ENCODE results near the gene KCNG2. TPM values are rescaled to one million over a fixed set of nuclear protein-coding genes. Genes with fewer than 3 reads are reported as not detected.

Gene KCNG2
- total and polyA plus RNA-seq, 2 donors (not counting 1 experiment from before 2014, with no cell fraction given): not detected

DNA sequence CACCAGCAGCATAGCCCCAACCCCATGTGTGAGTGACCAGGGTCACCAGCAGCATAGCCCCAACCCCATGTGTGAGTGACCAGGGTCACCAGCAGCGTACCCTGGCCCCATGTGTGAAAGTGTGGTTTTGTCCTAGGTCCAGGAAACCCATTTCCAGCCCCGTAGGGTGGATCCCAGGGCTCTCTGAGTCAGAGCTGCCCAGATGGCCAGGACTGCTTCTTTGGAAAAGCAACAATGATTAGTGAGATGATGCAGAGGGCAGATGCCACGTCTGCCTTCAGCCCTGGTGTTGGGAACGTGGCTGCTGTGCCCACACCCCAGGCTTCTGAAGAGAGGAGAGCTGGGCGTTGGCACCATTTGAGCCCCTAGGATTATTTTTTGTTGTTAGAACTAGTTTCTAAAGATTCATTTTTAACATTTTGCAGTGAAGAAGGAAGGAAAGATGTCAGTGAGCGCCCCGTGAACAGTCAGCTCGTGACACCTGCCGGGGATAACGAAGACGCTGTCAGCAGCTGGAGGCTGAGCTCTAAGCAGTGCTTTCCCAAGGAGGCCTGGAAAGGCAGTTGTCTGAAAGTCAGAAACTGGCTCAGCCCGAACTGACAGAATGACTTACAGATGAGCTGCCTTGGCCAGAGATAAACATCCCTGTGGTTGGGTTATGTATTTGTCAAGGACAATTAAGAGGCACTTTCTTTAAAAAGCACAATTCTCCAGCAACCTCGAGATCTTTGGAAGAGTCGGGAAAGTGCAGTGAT lies 32.1 kb upstream of the KCNG2 start:
- ATAC-seq (ENCODE audit: low read depth): no peak

DNA sequence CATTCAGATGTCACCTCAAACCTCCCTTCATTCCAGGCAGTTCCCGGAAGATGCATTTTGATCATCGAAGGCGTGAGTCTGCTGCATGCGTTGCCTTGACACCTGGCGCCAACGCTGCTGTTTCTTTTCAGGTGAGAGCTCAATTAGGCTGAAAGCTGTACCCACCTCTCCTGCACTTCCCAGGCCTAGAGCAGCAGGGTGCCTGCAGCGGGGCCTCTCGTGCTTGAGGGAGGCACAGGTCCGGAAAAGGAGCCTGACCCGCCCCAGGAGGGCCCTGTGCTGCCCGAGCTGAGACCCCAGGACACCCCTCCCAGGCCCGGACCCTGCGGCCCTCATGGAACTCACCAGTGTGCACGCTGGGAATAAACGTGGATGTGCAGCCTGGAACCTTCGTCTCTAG lies 31.4 kb upstream of the KCNG2 start:
- ChIA-PET POLR2A (no interaction called here), CTCF (no interaction called here)
- Histone ChIP-seq H3K27ac (ENCODE audit: low read length in 2 of 2) (no peak overlapping the region), H4K20me1 (ENCODE audit: control insufficient read depth, insufficient read depth, low read length, poor library complexity, severe bottlenecking) (no peaks in the 10 kb centered on the region), H3K27me3 (replicated peaks in 1 of 4; ENCODE audit: control extremely low read depth in 1 of 4, control insufficient read depth in 3 of 4, insufficient read depth in 4 of 4, low read length in 3 of 4) (no peaks in the 10 kb centered on the region), H3K79me2 (ENCODE audit: control insufficient read depth, insufficient read depth, low read length) (no peaks in the 10 kb centered on the region), H3K36me3 (replicated peaks in 1 of 2; ENCODE audit: control extremely low read depth in 1 of 2, control insufficient read depth in 1 of 2, extremely low read depth in 1 of 2, insufficient read depth in 2 of 2, low read length in 1 of 2) (no peaks in the 10 kb centered on the region), H3K4me2 (replicated peaks; ENCODE audit: low read depth, low read length, poor library complexity, severe bottlenecking) (no peak overlapping the region), H3K4me3 (ENCODE audit: control extremely low read depth in 1 of 5, extremely low read depth in 1 of 5, insufficient read depth in 1 of 5, low read depth in 2 of 5, low read length in 4 of 5) (no peak overlapping the region), H3K9me3 (ENCODE audit: control extremely low read depth in 1 of 3, control insufficient read depth in 2 of 3, insufficient read depth in 1 of 3, low read length in 2 of 3) (peaks cover 0 to 28% (median 10%) of the 10 kb centered on the region in 3 donors), H3K4me1 (ENCODE audit: control insufficient read depth in 2 of 2, insufficient read depth in 2 of 2, low read length in 2 of 2) (no peaks in the 10 kb centered on the region), H2AFZ (ENCODE audit: insufficient read depth, low read depth, low read length, poor library complexity, severe bottlenecking) (no peak overlapping the region), H3K9ac (ENCODE audit: low read length) (no peak overlapping the region)
- 79% methylated on average over 15 of the region's 16 CpGs for WGBS (ENCODE audit: insufficient coverage)
- H3K9me3 Mint-ChIP-seq (ENCODE audit: insufficient read depth): peaks cover 2% of the 10 kb centered on the region
- DNase-seq (no peak), ATAC-seq (ENCODE audit: low read depth) (no peak)
- TF ChIP-seq, protein P1, sequence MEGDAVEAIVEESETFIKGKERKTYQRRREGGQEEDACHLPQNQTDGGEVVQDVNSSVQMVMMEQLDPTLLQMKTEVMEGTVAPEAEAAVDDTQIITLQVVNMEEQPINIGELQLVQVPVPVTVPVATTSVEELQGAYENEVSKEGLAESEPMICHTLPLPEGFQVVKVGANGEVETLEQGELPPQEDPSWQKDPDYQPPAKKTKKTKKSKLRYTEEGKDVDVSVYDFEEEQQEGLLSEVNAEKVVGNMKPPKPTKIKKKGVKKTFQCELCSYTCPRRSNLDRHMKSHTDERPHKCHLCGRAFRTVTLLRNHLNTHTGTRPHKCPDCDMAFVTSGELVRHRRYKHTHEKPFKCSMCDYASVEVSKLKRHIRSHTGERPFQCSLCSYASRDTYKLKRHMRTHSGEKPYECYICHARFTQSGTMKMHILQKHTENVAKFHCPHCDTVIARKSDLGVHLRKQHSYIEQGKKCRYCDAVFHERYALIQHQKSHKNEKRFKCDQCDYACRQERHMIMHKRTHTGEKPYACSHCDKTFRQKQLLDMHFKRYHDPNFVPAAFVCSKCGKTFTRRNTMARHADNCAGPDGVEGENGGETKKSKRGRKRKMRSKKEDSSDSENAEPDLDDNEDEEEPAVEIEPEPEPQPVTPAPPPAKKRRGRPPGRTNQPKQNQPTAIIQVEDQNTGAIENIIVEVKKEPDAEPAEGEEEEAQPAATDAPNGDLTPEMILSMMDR (IDR thresholded peaks at IDR 0.05): no peak
- TF ChIP-seq EZH2 (IDR thresholded peaks at IDR 0.05; ENCODE audit: borderline replicate concordance, insufficient read depth, low read depth, low read length, poor library complexity, severe bottlenecking): no peak
- H3K27ac Mint-ChIP-seq: no peak overlapping the region
- H3K4me1 Mint-ChIP-seq: no peaks in the 10 kb centered on the region
- H3K27me3 Mint-ChIP-seq: peaks cover 6% of the 10 kb centered on the region
- H3K4me3 Mint-ChIP-seq: no peak overlapping the region
- intact Hi-C loops (cut with micrococcal nuclease): no loop called here

More for the DNA sequence above, 32.1 kb upstream of the KCNG2 start:
- no peak overlapping the region for H3K4me3 ChIP-seq (ENCODE audit: control extremely low read depth in 1 of 5, extremely low read depth in 1 of 5, insufficient read depth in 1 of 5, low read depth in 2 of 5, low read length in 4 of 5)
- H3K27me3 Mint-ChIP-seq: peaks cover 6% of the 10 kb centered on the region
- peaks cover 0 to 27% (median 10%) of the 10 kb centered on the region in 3 donors for H3K9me3 ChIP-seq (ENCODE audit: control extremely low read depth in 1 of 3, control insufficient read depth in 2 of 3, insufficient read depth in 1 of 3, low read length in 2 of 3)
- H4K20me1 ChIP-seq (ENCODE audit: control insufficient read depth, insufficient read depth, low read length, poor library complexity, severe bottlenecking): no peaks in the 10 kb centered on the region
- intact Hi-C loops (cut with micrococcal nuclease): no loop called here
- 89% methylated on average over 11 of the region's 14 CpGs for WGBS (ENCODE audit: insufficient coverage)
- H2AFZ ChIP-seq (ENCODE audit: insufficient read depth, low read depth, low read length, poor library complexity, severe bottlenecking): no peak overlapping the region
- no peaks in the 10 kb centered on the region for H3K36me3 ChIP-seq (replicated peaks in 1 of 2; ENCODE audit: control extremely low read depth in 1 of 2, control insufficient read depth in 1 of 2, extremely low read depth in 1 of 2, insufficient read depth in 2 of 2, low read length in 1 of 2)
- H3K27ac ChIP-seq (ENCODE audit: low read length in 2 of 2): no peak overlapping the region
- H3K79me2 ChIP-seq (ENCODE audit: control insufficient read depth, insufficient read depth, low read length): no peaks in the 10 kb centered on the region
- CTCF ChIA-PET: no interaction called here
- H3K27ac Mint-ChIP-seq: no peak overlapping the region
- no peak for TF ChIP-seq EZH2 (IDR thresholded peaks at IDR 0.05; ENCODE audit: borderline replicate concordance, insufficient read depth, low read depth, low read length, poor library complexity, severe bottlenecking)
- TF ChIP-seq, protein P1 (IDR thresholded peaks at IDR 0.05): no peak
- no peak for DNase-seq
- H3K4me1 ChIP-seq (ENCODE audit: control insufficient read depth in 2 of 2, insufficient read depth in 2 of 2, low read length in 2 of 2): no peaks in the 10 kb centered on the region
- H3K9ac ChIP-seq (ENCODE audit: low read length): no peak overlapping the region
- H3K4me1 Mint-ChIP-seq: no peaks in the 10 kb centered on the region
- POLR2A ChIA-PET: no interaction called here
- no peak overlapping the region for H3K4me2 ChIP-seq (replicated peaks; ENCODE audit: low read depth, low read length, poor library complexity, severe bottlenecking)
- no peaks in the 10 kb centered on the region for H3K27me3 ChIP-seq (replicated peaks in 1 of 4; ENCODE audit: control extremely low read depth in 1 of 4, control insufficient read depth in 3 of 4, insufficient read depth in 4 of 4, low read length in 3 of 4)
- H3K9me3 Mint-ChIP-seq (ENCODE audit: insufficient read depth): peaks cover 2% of the 10 kb centered on the region
- no peak overlapping the region for H3K4me3 Mint-ChIP-seq
